Ishikawa (cell line): ENCODE measurements around the gene STAT1.

Experiments used
- CREB1 ChIP-seq: IDR thresholded peaks from 2 replicates; pipeline ENCODE4 v1.6.1; 2012; ENCODE audit warnings: low read depth
- EP300 ChIP-seq: IDR thresholded peaks from 2 replicates; pipeline ENCODE4 v1.6.1; 2012; ENCODE audit warnings: borderline replicate concordance
- MAX ChIP-seq: IDR thresholded peaks from 2 replicates; pipeline ENCODE4 v1.6.1; 2012
- RAD21 ChIP-seq: IDR thresholded peaks from 2 replicates; pipeline ENCODE4 v1.6.1; 2012; ENCODE audit warnings: low read depth
- TAF1 ChIP-seq: IDR thresholded peaks from 2 replicates; pipeline ENCODE4 v1.6.1; 2012; ENCODE audit warnings: low read depth, mild to moderate bottlenecking
- TEAD4 ChIP-seq: IDR thresholded peaks from 2 replicates; pipeline ENCODE4 v1.6.1; 2012
- YY1 ChIP-seq: IDR thresholded peaks from 2 replicates; pipeline ENCODE4 v1.6.1; 2012; ENCODE audit warnings: low read depth
- TF ChIP-seq, protein P1 (sequence below): IDR thresholded peaks from 2 replicates; pipeline ENCODE4 v1.6.1; 2012; ENCODE audit warnings: low read depth, mild to moderate bottlenecking

GRCh38 chr2:191018048-191018447, 4.1 kb upstream of the STAT1 start:
- no peak for TF ChIP-seq TAF1
- no peak for TF ChIP-seq RAD21
- no peak for TF ChIP-seq EP300
- TF ChIP-seq TEAD4 = no peak
- TF ChIP-seq CREB1 = no peak
- no peak for TF ChIP-seq MAX
- TF ChIP-seq, protein P1, sequence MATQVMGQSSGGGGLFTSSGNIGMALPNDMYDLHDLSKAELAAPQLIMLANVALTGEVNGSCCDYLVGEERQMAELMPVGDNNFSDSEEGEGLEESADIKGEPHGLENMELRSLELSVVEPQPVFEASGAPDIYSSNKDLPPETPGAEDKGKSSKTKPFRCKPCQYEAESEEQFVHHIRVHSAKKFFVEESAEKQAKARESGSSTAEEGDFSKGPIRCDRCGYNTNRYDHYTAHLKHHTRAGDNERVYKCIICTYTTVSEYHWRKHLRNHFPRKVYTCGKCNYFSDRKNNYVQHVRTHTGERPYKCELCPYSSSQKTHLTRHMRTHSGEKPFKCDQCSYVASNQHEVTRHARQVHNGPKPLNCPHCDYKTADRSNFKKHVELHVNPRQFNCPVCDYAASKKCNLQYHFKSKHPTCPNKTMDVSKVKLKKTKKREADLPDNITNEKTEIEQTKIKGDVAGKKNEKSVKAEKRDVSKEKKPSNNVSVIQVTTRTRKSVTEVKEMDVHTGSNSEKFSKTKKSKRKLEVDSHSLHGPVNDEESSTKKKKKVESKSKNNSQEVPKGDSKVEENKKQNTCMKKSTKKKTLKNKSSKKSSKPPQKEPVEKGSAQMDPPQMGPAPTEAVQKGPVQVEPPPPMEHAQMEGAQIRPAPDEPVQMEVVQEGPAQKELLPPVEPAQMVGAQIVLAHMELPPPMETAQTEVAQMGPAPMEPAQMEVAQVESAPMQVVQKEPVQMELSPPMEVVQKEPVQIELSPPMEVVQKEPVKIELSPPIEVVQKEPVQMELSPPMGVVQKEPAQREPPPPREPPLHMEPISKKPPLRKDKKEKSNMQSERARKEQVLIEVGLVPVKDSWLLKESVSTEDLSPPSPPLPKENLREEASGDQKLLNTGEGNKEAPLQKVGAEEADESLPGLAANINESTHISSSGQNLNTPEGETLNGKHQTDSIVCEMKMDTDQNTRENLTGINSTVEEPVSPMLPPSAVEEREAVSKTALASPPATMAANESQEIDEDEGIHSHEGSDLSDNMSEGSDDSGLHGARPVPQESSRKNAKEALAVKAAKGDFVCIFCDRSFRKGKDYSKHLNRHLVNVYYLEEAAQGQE = no peak
- TF ChIP-seq YY1 = no peak
